ENCODE results near the gene PLCH1. TPM values are rescaled to one million over a fixed set of nuclear protein-coding genes. Genes with fewer than 3 reads are reported as not detected.

The PLCH1 gene
- total RNA-seq, 2 experiments from 2014 or later, result 0.03 to 0.20 TPM

- ChIA-PET CTCF (no interaction called here), POLR2A (no interaction called here)
- H3K9me3 Mint-ChIP-seq, result peaks cover 5% of the 10 kb centered on the region
- Histone ChIP-seq H3K27ac (ENCODE audit: low read depth in 1 of 2, low read length in 2 of 2) (no peak overlapping the region), H3K9me3 (ENCODE audit: control insufficient read depth in 1 of 2, insufficient read depth in 1 of 2, low read length in 2 of 2) (peaks cover 0 to 4% of the 10 kb centered on the region in 2 experiments), H3K4me1 (ENCODE audit: insufficient read depth, low read length) (no peaks in the 10 kb centered on the region), H3K4me3 (ENCODE audit: low read length) (no peak overlapping the region), H3K36me3 (ENCODE audit: insufficient read depth, low read length) (no peaks in the 10 kb centered on the region), H3K27me3 (ENCODE audit: control insufficient read depth in 1 of 2, insufficient read depth in 2 of 2, low read length in 2 of 2) (no peaks in the 10 kb centered on the region)
- TF ChIP-seq CTCF (IDR thresholded peaks at IDR 0.05), result no peak
- DNase-seq (no peak), ATAC-seq (ENCODE audit: poor library complexity) (no peak)
- H3K27ac Mint-ChIP-seq, result no peak overlapping the region
- no peak overlapping the region for H3K4me3 Mint-ChIP-seq
- intact Hi-C loops (cut with DNase I, micrococcal nuclease), result no loop called here
- H3K4me1 Mint-ChIP-seq (ENCODE audit: low read depth), result no peaks in the 10 kb centered on the region
- H3K27me3 Mint-ChIP-seq, result no peaks in the 10 kb centered on the region
- no peaks in the 10 kb centered on the region for H3K36me3 Mint-ChIP-seq (ENCODE audit: low read depth)
Observed at GRCh38 chr3:155367506-155367905, 377.4 kb downstream of the PLCH1 start.

GRCh38 chr3:155365178-155365783 is 379.6 kb downstream of the PLCH1 start:
- Histone ChIP-seq H3K36me3 (ENCODE audit: insufficient read depth, low read length) (no peaks in the 10 kb centered on the region), H3K4me3 (ENCODE audit: low read length) (no peak overlapping the region), H3K27me3 (ENCODE audit: control insufficient read depth in 1 of 2, insufficient read depth in 2 of 2, low read length in 2 of 2) (no peaks in the 10 kb centered on the region), H3K9me3 (ENCODE audit: control insufficient read depth in 1 of 2, insufficient read depth in 1 of 2, low read length in 2 of 2) (peaks cover 4% of the 10 kb centered on the region in 2 experiments), H3K4me1 (ENCODE audit: insufficient read depth, low read length) (no peaks in the 10 kb centered on the region), H3K27ac (ENCODE audit: low read depth in 1 of 2, low read length in 2 of 2) (no peak overlapping the region)
- Mint-ChIP-seq H3K4me3 (no peak overlapping the region), H3K9me3 (peaks cover 5% of the 10 kb centered on the region), H3K4me1 (ENCODE audit: low read depth) (no peaks in the 10 kb centered on the region), H3K27me3 (no peaks in the 10 kb centered on the region), H3K27ac (no peak overlapping the region), H3K36me3 (ENCODE audit: low read depth) (no peaks in the 10 kb centered on the region)
- intact Hi-C loops (cut with DNase I, micrococcal nuclease), result no loop called here
- POLR2A ChIA-PET, result no interaction called here
- DNase-seq, result no peak
- TF ChIP-seq CTCF (IDR thresholded peaks at IDR 0.05), result no peak
- no peak for ATAC-seq (ENCODE audit: poor library complexity)
- CTCF ChIA-PET, result no interaction called here

DNA sequence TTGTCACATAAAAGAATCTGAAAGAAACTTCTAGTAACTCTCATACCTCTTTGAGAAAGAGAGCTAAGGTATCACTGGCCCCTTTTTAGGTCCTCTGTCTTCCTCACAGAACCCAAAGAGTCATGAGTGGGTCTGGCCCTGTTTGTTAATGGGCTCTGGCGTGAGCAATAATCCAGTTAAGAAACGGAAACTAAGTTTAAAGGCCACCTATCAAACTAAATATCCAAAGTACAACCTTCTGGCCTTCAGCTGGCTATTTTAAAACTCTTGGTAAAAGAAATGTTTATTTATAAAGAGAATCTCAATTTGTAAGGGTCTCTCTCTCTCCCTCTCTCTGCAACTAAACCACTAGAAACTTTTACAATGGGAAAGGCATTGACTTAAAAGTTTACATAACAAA is 380.4 kb downstream of the PLCH1 start:
- Histone ChIP-seq H3K9me3 (ENCODE audit: control insufficient read depth in 1 of 2, insufficient read depth in 1 of 2, low read length in 2 of 2) (peaks cover 4% of the 10 kb centered on the region in 2 experiments), H3K4me3 (ENCODE audit: low read length) (no peak overlapping the region), H3K4me1 (ENCODE audit: insufficient read depth, low read length) (no peaks in the 10 kb centered on the region), H3K36me3 (ENCODE audit: insufficient read depth, low read length) (no peaks in the 10 kb centered on the region), H3K27ac (ENCODE audit: low read depth in 1 of 2, low read length in 2 of 2) (no peak overlapping the region), H3K27me3 (ENCODE audit: control insufficient read depth in 1 of 2, insufficient read depth in 2 of 2, low read length in 2 of 2) (no peaks in the 10 kb centered on the region)
- Mint-ChIP-seq H3K36me3 (ENCODE audit: low read depth) (no peaks in the 10 kb centered on the region), H3K27ac (no peak overlapping the region), H3K4me3 (no peak overlapping the region), H3K9me3 (peaks cover 5% of the 10 kb centered on the region), H3K4me1 (ENCODE audit: low read depth) (no peaks in the 10 kb centered on the region), H3K27me3 (no peaks in the 10 kb centered on the region)
- no peak for TF ChIP-seq CTCF (IDR thresholded peaks at IDR 0.05)
- intact Hi-C loops (cut with DNase I, micrococcal nuclease), result no loop called here
- ATAC-seq (ENCODE audit: poor library complexity), result no peak
- POLR2A ChIA-PET, result no interaction called here
- CTCF ChIA-PET, result no interaction called here
- no peak for DNase-seq

Measured in CD4-positive, alpha-beta T cell (primary cell).